OCI-LY7 (cell line): ENCODE measurements around the gene PFKP. TPM values are rescaled to one million over a fixed set of nuclear protein-coding genes. Genes with fewer than 3 reads are reported as not detected.

ENCODE experiments used
- BruUV-seq: library from RNA; stranded (reverse); fragments of 400-500 nt; replicated peaks from 2 replicates; lab custom pipeline; 2021; lab: Mats Ljungman, UMichigan
- CTCF ChIA-PET: fragments of 300-600 bp; sonication (Branson Sonifier 250); formaldehyde crosslinking; loops from one replicate; lab custom pipeline; 2022; ENCODE audit warnings: antibody characterized with exemption; ENCODE audit not compliant: unreplicated experiment; lab: Charles Lee
- POLR2A ChIA-PET: fragments of 300-600 bp; sonication (Branson Sonifier 250); formaldehyde crosslinking; loops from one replicate; lab custom pipeline; 2022; ENCODE audit warnings: antibody characterized with exemption; lab: Charles Lee
- DNase-seq: peaks from one replicate; pipeline ENCODE4 v3.0.0-alpha.2; 2015; ENCODE audit warnings: low spot score
- H2AFZ ChIP-seq: fragments of 200-600 bp; sonication (generic), shearing (Covaris generic); 2 replicates; pipeline ENCODE4 v1.6.1; 2014; ENCODE audit warnings: mild to moderate bottlenecking, antibody characterized with exemption, low read length, moderate library complexity
- H3K27ac ChIP-seq: fragments of 200-600 bp; sonication (generic); 2 replicates; pipeline ENCODE4 v1.5.1; 2014; ENCODE audit warnings: mixed run types, low read depth, mild to moderate bottlenecking, moderate library complexity, low read length, inconsistent platforms; ENCODE audit not compliant: poor library complexity, severe bottlenecking
- H3K36me3 ChIP-seq: fragments of 200-600 bp; sonication (generic); 2 replicates; pipeline ENCODE4 v1.6.1; 2014; ENCODE audit warnings: mild to moderate bottlenecking, antibody characterized with exemption, low read length, moderate library complexity, mixed read lengths; ENCODE audit not compliant: insufficient read depth
- H3K4me1 ChIP-seq: fragments of 200-600 bp; sonication (generic); 2 replicates; pipeline ENCODE4 v1.5.1; 2014; ENCODE audit warnings: mild to moderate bottlenecking, low read length; ENCODE audit not compliant: insufficient read depth, poor library complexity, severe bottlenecking
- H3K4me2 ChIP-seq: fragments of 200-600 bp; sonication (generic); 2 replicates; pipeline ENCODE4 v1.6.1; 2014; ENCODE audit warnings: mild to moderate bottlenecking, low read length
- H3K4me3 ChIP-seq: fragments of 200-600 bp; sonication (generic); 2 replicates; pipeline ENCODE4 v1.5.1; 2014; ENCODE audit warnings: mild to moderate bottlenecking, low read depth, low read length; ENCODE audit not compliant: poor library complexity, severe bottlenecking
- H3K79me2 ChIP-seq: fragments of 200-600 bp; sonication (generic); 2 replicates; pipeline ENCODE4 v1.6.1; 2016; ENCODE audit warnings: low read depth, mild to moderate bottlenecking, low read length, moderate library complexity, mixed read lengths; ENCODE audit not compliant: insufficient read depth
- H3K9me2 ChIP-seq: fragments of 200-600 bp; sonication (generic); 2 replicates; pipeline ENCODE4 v1.6.1; 2016; ENCODE audit warnings: mild to moderate bottlenecking, low read length, mixed read lengths; ENCODE audit not compliant: insufficient read depth
- H3K9me3 ChIP-seq: fragments of 200-600 bp; sonication (generic); 2 replicates; pipeline ENCODE4 v1.6.1; 2014; ENCODE audit warnings: mild to moderate bottlenecking, mixed run types, low read length, mixed read lengths
- H4K20me1 ChIP-seq: fragments of 200-600 bp; sonication (generic); 2 replicates; pipeline ENCODE4 v1.6.1; 2014; ENCODE audit warnings: mild to moderate bottlenecking, antibody characterized with exemption, low read length, moderate library complexity, mixed read lengths; ENCODE audit not compliant: insufficient read depth
- CTCF ChIP-seq: fragments of 200-600 bp; sonication (generic); conservative IDR thresholded peaks from 2 replicates; pipeline ENCODE4 v1.5.1; 2014; ENCODE audit warnings: mild to moderate bottlenecking, antibody characterized with exemption, low read length, moderate library complexity, mixed read lengths
- EZH2phosphoT487 ChIP-seq: fragments of 200-600 bp; sonication (generic); IDR thresholded peaks from 2 replicates; pipeline ENCODE4 v1.6.1; 2018; ENCODE audit warnings: low read depth, borderline replicate concordance, mild to moderate bottlenecking, mixed run types, antibody characterized with exemption, low read length, moderate library complexity, mixed read lengths
- intact Hi-C: fragments of 100-400 bp; cut with micrococcal nuclease; formaldehyde crosslinking; loops from one replicate; pipeline ENCODE4 v1.10.0; 2022; ENCODE audit not compliant: unreplicated experiment
- total RNA-seq, 2 experiments: library from RNA; depleted of rRNA in 1 of 2; stranded (reverse); fragments of >200 nt in 1 of 2; shearing (Covaris generic) in 1 of 2; gene quantifications; 2 replicates each; pipeline ENCODE4 v1.2.3, GENCODE V29; 2014 to 2022

PFKP gene
- total RNA-seq, 2 experiments from 2014 or later: 85.4 to 154 TPM

- CTCF ChIA-PET: no interaction called here
- peaks cover 88% of the 10 kb centered on the region for H3K36me3 ChIP-seq
These were observed 32.9 kb downstream of the PFKP start for GRCh38 chr10:3100093-3100792.

GRCh38 chr10:3100856-3101640 lies 33.7 kb downstream of the PFKP start:
- no peak for TF ChIP-seq EZH2phosphoT487
- no peak for TF ChIP-seq CTCF
- H3K4me3 ChIP-seq: no peak overlapping the region
- no peak overlapping the region for H2AFZ ChIP-seq
- POLR2A ChIA-PET: interaction anchor here (1.6 kb wide), 1 partner anchor 10 kb away, joined by 6 read pairs; no protein-coding TSS in a partner anchor
- H3K9me2 ChIP-seq: no peaks in the 10 kb centered on the region
- no peaks in the 10 kb centered on the region for H3K9me3 ChIP-seq
- H3K4me2 ChIP-seq: no peak overlapping the region
- no TSS peak for BruUV-seq
- no peaks in the 10 kb centered on the region for H4K20me1 ChIP-seq
- H3K4me1 ChIP-seq: no peaks in the 10 kb centered on the region
- DNase-seq: no peak
- CTCF ChIA-PET: no interaction called here
- intact Hi-C loops: no loop called here
- H3K36me3 ChIP-seq: peaks cover 87% of the 10 kb centered on the region
- peaks cover 18% of the 10 kb centered on the region for H3K79me2 ChIP-seq
- no peak overlapping the region for H3K27ac ChIP-seq

More at GRCh38 chr10:3100093-3100792, 32.9 kb downstream of the PFKP start:
- POLR2A ChIA-PET: interaction anchor here (1.6 kb wide), 1 partner anchor 9 kb away, joined by 6 read pairs; no protein-coding TSS in a partner anchor
- Histone ChIP-seq H3K4me1 (no peaks in the 10 kb centered on the region), H4K20me1 (no peaks in the 10 kb centered on the region), H3K4me3 (no peak overlapping the region), H3K79me2 (peaks cover 26% of the 10 kb centered on the region), H3K9me3 (no peaks in the 10 kb centered on the region), H3K4me2 (no peak overlapping the region), H2AFZ (no peak overlapping the region), H3K9me2 (no peaks in the 10 kb centered on the region), H3K27ac (no peak overlapping the region)
- no TSS peak for BruUV-seq
- intact Hi-C loops: no loop called here
- TF ChIP-seq EZH2phosphoT487 (no peak), CTCF (no peak)
- DNase-seq: no peak
